SK-N-SH treated with all-trans-retinoic acid at 6 μM for 48 hours (cell line): ENCODE results near the gene RNFT2.

Experiments
- ARNTL ChIP-seq: fragments of 450-650 bp; formaldehyde crosslinking; IDR thresholded peaks from 2 replicates; pipeline ENCODE4 v1.5.0; 2020; ENCODE audit warnings: low read depth, mild to moderate bottlenecking, moderate library complexity, borderline replicate concordance
- CSRNP3 ChIP-seq: fragments of 250-450 bp; sonication (Bioruptor Pico); IDR thresholded peaks from 2 replicates; pipeline ENCODE4 v1.5.1; 2021; ENCODE audit warnings: mild to moderate bottlenecking, moderate library complexity
- ESRRG ChIP-seq: fragments of 250-450 bp; sonication (Bioruptor Pico); IDR thresholded peaks from 2 replicates; pipeline ENCODE4 v1.6.1; 2021; ENCODE audit warnings: mild to moderate bottlenecking
- PATZ1 ChIP-seq: fragments of 250-450 bp; sonication (Bioruptor Pico); IDR thresholded peaks from 2 replicates; pipeline ENCODE4 v1.8.0; 2020; ENCODE audit warnings: mild to moderate bottlenecking, moderate library complexity, borderline replicate concordance
- POU6F1 ChIP-seq: fragments of 250-450 bp; sonication (Bioruptor Pico); IDR thresholded peaks from 2 replicates; pipeline ENCODE4 v1.8.0; 2021; ENCODE audit warnings: low read depth, mild to moderate bottlenecking, moderate library complexity, borderline replicate concordance
- SNAI2 ChIP-seq: fragments of 250-450 bp; sonication (Bioruptor Pico); IDR thresholded peaks from 2 replicates; pipeline ENCODE4 v1.5.0; 2020; ENCODE audit warnings: mild to moderate bottlenecking, moderate library complexity
- TCF4 ChIP-seq: fragments of 250-450 bp; sonication (Bioruptor Pico); IDR thresholded peaks from 2 replicates; pipeline ENCODE4 v1.8.0; 2021; ENCODE audit warnings: mild to moderate bottlenecking, moderate library complexity, borderline replicate concordance
- ZFP3 ChIP-seq: fragments of 250-450 bp; sonication (Bioruptor Pico); IDR thresholded peaks from 2 replicates; pipeline ENCODE4 v1.5.0; 2020; ENCODE audit warnings: mild to moderate bottlenecking, moderate library complexity
- ZFP30 ChIP-seq: fragments of 450-650 bp; formaldehyde crosslinking; IDR thresholded peaks from 2 replicates; pipeline ENCODE4 v1.5.0; 2022; ENCODE audit warnings: mild to moderate bottlenecking, moderate library complexity

- TF ChIP-seq ZFP3 (CRISPR knock-in tag) = no peak
- TF ChIP-seq PATZ1 (CRISPR knock-in tag) = no peak
- TF ChIP-seq ESRRG = no peak
- TF ChIP-seq POU6F1 (CRISPR knock-in tag) = no peak
- no peak for TF ChIP-seq TCF4
- TF ChIP-seq ARNTL (CRISPR knock-in tag) = no peak
- no peak for TF ChIP-seq CSRNP3 (CRISPR knock-in tag)
- no peak for TF ChIP-seq ZFP30 (CRISPR knock-in tag)
- no peak for TF ChIP-seq SNAI2 (CRISPR knock-in tag)
Measured at GRCh38 chr12:116806845-116807440, 68.8 kb downstream of the RNFT2 start.
